ENCODE measurements around the gene ULBP1. TPM values are rescaled to one million over a fixed set of nuclear protein-coding genes. Genes with fewer than 3 reads are reported as not detected.

ULBP1 gene
- total and polyA plus RNA-seq, 2 experiments from 2014 or later = 0.27 TPM

DNA sequence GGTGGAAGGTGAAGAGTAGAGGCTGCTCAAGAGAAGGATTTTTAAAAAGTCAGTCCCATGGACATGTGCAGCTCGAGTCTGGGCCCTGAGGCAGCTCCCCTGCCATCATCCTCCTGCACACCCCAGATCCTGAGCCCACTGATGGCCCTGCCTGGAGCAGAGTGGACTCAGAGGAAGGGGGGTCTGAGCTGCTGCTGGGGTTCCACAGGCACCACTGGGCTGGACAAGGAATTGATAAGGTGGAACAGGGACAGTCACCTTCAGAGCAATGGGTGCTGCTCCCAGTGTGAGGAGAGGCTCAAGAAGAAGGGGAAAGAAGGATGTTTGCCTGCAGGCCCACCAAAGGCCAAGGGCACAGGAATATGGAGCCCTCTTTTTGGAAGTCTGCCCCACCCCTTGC, 15.7 kb upstream of the ULBP1 start:
- H3K4me3 ChIP-seq = no peak overlapping the region
- H3K27me3 ChIP-seq = peaks cover 58% of the 10 kb centered on the region
- WGBS (ENCODE audit: low lambda C conversion rate, missing lambda C conversion rate) = 64% methylated on average over 1 of the region's 1 CpG
- no peaks in the 10 kb centered on the region for H3K79me2 ChIP-seq
- H2AFZ ChIP-seq = no peak overlapping the region
- H3K4me1 ChIP-seq (ENCODE audit: insufficient read depth) = no peaks in the 10 kb centered on the region
- H4K20me1 ChIP-seq (ENCODE audit: insufficient read depth, poor library complexity, severe bottlenecking) = no peaks in the 10 kb centered on the region
- no peak overlapping the region for H3K4me2 ChIP-seq
- H3K9me2 ChIP-seq (replicated peaks; ENCODE audit: insufficient read depth) = no peaks in the 10 kb centered on the region
- H3K36me3 ChIP-seq (replicated peaks; ENCODE audit: insufficient read depth, low read depth) = no peaks in the 10 kb centered on the region
- TF ChIP-seq EZH2 (IDR thresholded peaks at IDR 0.05; ENCODE audit: borderline replicate concordance) (no peak), EZH2phosphoT487 (IDR thresholded peaks at IDR 0.05; ENCODE audit: low read depth, severe bottlenecking, unreplicated experiment) (no peak)
- TF ChIP-seq, protein P1, sequence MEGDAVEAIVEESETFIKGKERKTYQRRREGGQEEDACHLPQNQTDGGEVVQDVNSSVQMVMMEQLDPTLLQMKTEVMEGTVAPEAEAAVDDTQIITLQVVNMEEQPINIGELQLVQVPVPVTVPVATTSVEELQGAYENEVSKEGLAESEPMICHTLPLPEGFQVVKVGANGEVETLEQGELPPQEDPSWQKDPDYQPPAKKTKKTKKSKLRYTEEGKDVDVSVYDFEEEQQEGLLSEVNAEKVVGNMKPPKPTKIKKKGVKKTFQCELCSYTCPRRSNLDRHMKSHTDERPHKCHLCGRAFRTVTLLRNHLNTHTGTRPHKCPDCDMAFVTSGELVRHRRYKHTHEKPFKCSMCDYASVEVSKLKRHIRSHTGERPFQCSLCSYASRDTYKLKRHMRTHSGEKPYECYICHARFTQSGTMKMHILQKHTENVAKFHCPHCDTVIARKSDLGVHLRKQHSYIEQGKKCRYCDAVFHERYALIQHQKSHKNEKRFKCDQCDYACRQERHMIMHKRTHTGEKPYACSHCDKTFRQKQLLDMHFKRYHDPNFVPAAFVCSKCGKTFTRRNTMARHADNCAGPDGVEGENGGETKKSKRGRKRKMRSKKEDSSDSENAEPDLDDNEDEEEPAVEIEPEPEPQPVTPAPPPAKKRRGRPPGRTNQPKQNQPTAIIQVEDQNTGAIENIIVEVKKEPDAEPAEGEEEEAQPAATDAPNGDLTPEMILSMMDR (IDR thresholded peaks at IDR 0.05; ENCODE audit: poor library complexity) = no peak
- no peaks in the 10 kb centered on the region for H3K9me3 ChIP-seq (ENCODE audit: low read depth)
- no peak overlapping the region for H3K27ac ChIP-seq
- no peak for DNase-seq (ENCODE audit: low spot score)

DNA sequence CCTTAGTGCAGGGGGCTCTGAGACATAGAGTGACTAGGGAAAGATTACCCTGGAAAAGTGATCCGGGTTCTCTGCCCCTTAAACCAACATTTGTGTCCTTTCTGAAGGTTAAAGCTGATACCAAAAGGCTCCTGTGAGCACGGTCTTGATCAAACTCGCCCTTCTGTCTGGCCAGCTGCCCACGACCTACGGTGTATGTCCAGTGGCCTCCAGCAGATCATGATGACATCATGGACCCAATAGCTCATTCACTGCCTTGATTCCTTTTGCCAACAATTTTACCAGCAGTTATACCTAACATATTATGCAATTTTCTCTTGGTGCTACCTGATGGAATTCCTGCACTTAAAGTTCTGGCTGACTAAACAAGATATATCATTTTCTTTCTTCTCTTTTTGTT, 15.1 kb upstream of the ULBP1 start:
- Histone ChIP-seq H3K27me3 (peaks cover 60% of the 10 kb centered on the region), H2AFZ (no peak overlapping the region), H3K9me2 (replicated peaks; ENCODE audit: insufficient read depth) (no peaks in the 10 kb centered on the region), H4K20me1 (ENCODE audit: insufficient read depth, poor library complexity, severe bottlenecking) (no peaks in the 10 kb centered on the region), H3K27ac (no peak overlapping the region), H3K79me2 (no peaks in the 10 kb centered on the region), H3K4me3 (no peak overlapping the region), H3K9me3 (ENCODE audit: low read depth) (no peaks in the 10 kb centered on the region), H3K36me3 (replicated peaks; ENCODE audit: insufficient read depth, low read depth) (no peaks in the 10 kb centered on the region), H3K4me2 (no peak overlapping the region), H3K4me1 (ENCODE audit: insufficient read depth) (no peaks in the 10 kb centered on the region)
- no peak for DNase-seq (ENCODE audit: low spot score)
- TF ChIP-seq EZH2 (IDR thresholded peaks at IDR 0.05; ENCODE audit: borderline replicate concordance) = no peak
- TF ChIP-seq, protein P1 (IDR thresholded peaks at IDR 0.05; ENCODE audit: poor library complexity) = no peak
- no peak for TF ChIP-seq EZH2phosphoT487 (IDR thresholded peaks at IDR 0.05; ENCODE audit: low read depth, severe bottlenecking, unreplicated experiment)
- WGBS (ENCODE audit: low lambda C conversion rate, missing lambda C conversion rate) = 78% methylated on average over 5 of the region's 5 CpGs

DNA sequence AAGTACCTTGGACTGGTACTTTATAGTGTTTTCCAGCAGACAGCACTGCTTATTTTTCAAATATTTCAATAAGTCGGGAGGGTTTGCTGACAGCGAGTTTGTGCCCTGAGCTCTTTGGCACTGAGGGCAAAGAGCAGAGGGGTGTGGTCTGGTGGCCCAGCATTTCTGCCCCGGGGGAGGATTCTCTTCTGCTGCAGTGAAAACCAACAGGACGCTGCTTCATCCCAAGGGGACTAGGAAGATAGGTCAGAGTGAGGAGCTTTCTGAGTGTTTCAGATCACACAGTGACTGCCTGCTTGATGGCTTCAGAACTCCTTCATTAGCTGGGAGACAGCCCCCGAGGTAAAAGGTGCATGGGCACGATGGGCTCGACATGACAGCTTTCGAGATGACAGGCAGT, 13.3 kb upstream of the ULBP1 start:
- no peak for DNase-seq (ENCODE audit: low spot score)
- H3K4me1 ChIP-seq (ENCODE audit: insufficient read depth) = no peaks in the 10 kb centered on the region
- no peaks in the 10 kb centered on the region for H3K9me2 ChIP-seq (replicated peaks; ENCODE audit: insufficient read depth)
- no peaks in the 10 kb centered on the region for H4K20me1 ChIP-seq (ENCODE audit: insufficient read depth, poor library complexity, severe bottlenecking)
- no peak overlapping the region for H3K27ac ChIP-seq
- no peak overlapping the region for H2AFZ ChIP-seq
- WGBS (ENCODE audit: low lambda C conversion rate, missing lambda C conversion rate) = 38% methylated on average over 8 of the region's 8 CpGs
- no peaks in the 10 kb centered on the region for H3K36me3 ChIP-seq (replicated peaks; ENCODE audit: insufficient read depth, low read depth)
- no peak overlapping the region for H3K4me3 ChIP-seq
- H3K27me3 ChIP-seq = peaks cover 61% of the 10 kb centered on the region
- no peak overlapping the region for H3K4me2 ChIP-seq
- no peaks in the 10 kb centered on the region for H3K9me3 ChIP-seq (ENCODE audit: low read depth)
- TF ChIP-seq, protein P1 (IDR thresholded peaks at IDR 0.05; ENCODE audit: poor library complexity) = no peak
- no peak for TF ChIP-seq EZH2 (IDR thresholded peaks at IDR 0.05; ENCODE audit: borderline replicate concordance)
- no peak for TF ChIP-seq EZH2phosphoT487 (IDR thresholded peaks at IDR 0.05; ENCODE audit: low read depth, severe bottlenecking, unreplicated experiment)
- H3K79me2 ChIP-seq = no peaks in the 10 kb centered on the region

DNA sequence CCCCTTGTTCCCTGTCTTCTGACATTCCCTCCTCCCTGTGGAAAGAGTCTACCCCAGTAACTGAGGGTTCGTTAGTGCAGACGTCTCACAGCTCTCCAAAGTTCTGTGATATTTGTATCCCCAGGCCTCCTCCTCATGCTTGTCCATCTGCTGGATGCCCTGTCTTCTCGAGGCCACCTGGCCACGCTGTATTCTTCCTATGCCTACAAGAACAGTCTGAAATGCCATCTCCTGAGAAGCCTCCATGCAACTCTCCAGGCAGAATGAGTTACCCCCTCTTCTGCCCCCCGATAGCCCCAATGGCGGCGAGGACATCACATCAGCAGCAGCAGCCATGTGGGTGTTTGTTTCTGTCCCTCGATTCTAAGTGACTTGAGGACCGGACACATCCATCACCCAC, 12.6 kb upstream of the ULBP1 start:
- Histone ChIP-seq H3K9me2 (replicated peaks; ENCODE audit: insufficient read depth) (no peaks in the 10 kb centered on the region), H4K20me1 (ENCODE audit: insufficient read depth, poor library complexity, severe bottlenecking) (no peaks in the 10 kb centered on the region), H3K4me3 (no peak overlapping the region), H3K27me3 (peaks cover 67% of the 10 kb centered on the region), H3K27ac (no peak overlapping the region), H3K4me1 (ENCODE audit: insufficient read depth) (no peaks in the 10 kb centered on the region), H3K4me2 (no peak overlapping the region), H3K36me3 (replicated peaks; ENCODE audit: insufficient read depth, low read depth) (no peaks in the 10 kb centered on the region), H3K79me2 (no peaks in the 10 kb centered on the region), H2AFZ (no peak overlapping the region), H3K9me3 (ENCODE audit: low read depth) (no peaks in the 10 kb centered on the region)
- TF ChIP-seq EZH2phosphoT487 (IDR thresholded peaks at IDR 0.05; ENCODE audit: low read depth, severe bottlenecking, unreplicated experiment) (no peak), EZH2 (IDR thresholded peaks at IDR 0.05; ENCODE audit: borderline replicate concordance) (no peak)
- TF ChIP-seq, protein P1 (IDR thresholded peaks at IDR 0.05; ENCODE audit: poor library complexity) = no peak
- WGBS (ENCODE audit: low lambda C conversion rate, missing lambda C conversion rate) = 80% methylated on average over 9 of the region's 9 CpGs
- no peak for DNase-seq (ENCODE audit: low spot score)

Data from hepatocyte (in vitro differentiated cells).